Umbilical cord (tissue), 2 donors: ENCODE results near the gene MRPL4. TPM values are rescaled to one million over a fixed set of nuclear protein-coding genes. Genes with fewer than 3 reads are reported as not detected.

ENCODE experiments used
- DNase-seq: peaks from one replicate; pipeline ENCODE4 v3.0.0-alpha.2; 2015; ENCODE audit warnings: low spot score
- total RNA-seq: library from RNA; depleted of rRNA; stranded (reverse); fragments of >200 nt; gene quantifications from one replicate; pipeline ENCODE4 v1.2.3, GENCODE V29; 2014; ENCODE audit warnings: low replicate concordance; ENCODE audit not compliant: insufficient read depth

The MRPL4 gene
- total RNA-seq, 1 donor from 2014 or later, result 25.8 TPM

- DNase-seq, result peak; percentile 77
Measured at GRCh38 chr19:10288662-10289166, 36.7 kb downstream of the MRPL4 start.

GRCh38 chr19:10289167-10289835, 37.3 kb downstream of the MRPL4 start:
- no peak for DNase-seq

GRCh38 chr19:10289836-10290356, 37.9 kb downstream of the MRPL4 start, which contains the start of gene ICAM5:
ICAM5 (plus strand) TSS chr19:10289952; CDS start chr19:10290044, 92 bp downstream.
- no peak for DNase-seq

- DNase-seq, result no peak
Measured at GRCh38 chr19:10290357-10290875, 38.4 kb downstream of the MRPL4 start.

GRCh38 chr19:10290876-10291553, 39.0 kb downstream of the MRPL4 start:
- no peak for DNase-seq

- no peak for DNase-seq
Measured at GRCh38 chr19:10291554-10292205, 39.7 kb downstream of the MRPL4 start.

- no peak for DNase-seq
Measured at GRCh38 chr19:10292206-10292788, 40.3 kb downstream of the MRPL4 start.

- no peak for DNase-seq
Measured at GRCh38 chr19:10292789-10293636, 41.0 kb downstream of the MRPL4 start.

GRCh38 chr19:10293637-10294367, 41.8 kb downstream of the MRPL4 start:
- no peak for DNase-seq

- DNase-seq, result no peak
Measured at GRCh38 chr19:10294368-10294697, 42.3 kb downstream of the MRPL4 start.

- DNase-seq, result no peak
Measured at GRCh38 chr19:10295305-10295846, 43.4 kb downstream of the MRPL4 start.

- no peak for DNase-seq
Measured at GRCh38 chr19:10295847-10296591, 44.0 kb downstream of the MRPL4 start.

GRCh38 chr19:10299545-10300458, 47.8 kb downstream of the MRPL4 start:
- DNase-seq, result no peak

- DNase-seq, result no peak
Measured at GRCh38 chr19:10305139-10305806, 53.3 kb downstream of the MRPL4 start.

- no peak for DNase-seq
Measured at GRCh38 chr19:10306327-10306726, 54.3 kb downstream of the MRPL4 start.

GRCh38 chr19:10309423-10309822, 57.4 kb downstream of the MRPL4 start, which contains the start of gene ZGLP1:
ZGLP1 (minus strand) TSS chr19:10309815.
- DNase-seq, result no peak
